ENCODE results near the gene ENOX2.

Gene ENOX2

DNA sequence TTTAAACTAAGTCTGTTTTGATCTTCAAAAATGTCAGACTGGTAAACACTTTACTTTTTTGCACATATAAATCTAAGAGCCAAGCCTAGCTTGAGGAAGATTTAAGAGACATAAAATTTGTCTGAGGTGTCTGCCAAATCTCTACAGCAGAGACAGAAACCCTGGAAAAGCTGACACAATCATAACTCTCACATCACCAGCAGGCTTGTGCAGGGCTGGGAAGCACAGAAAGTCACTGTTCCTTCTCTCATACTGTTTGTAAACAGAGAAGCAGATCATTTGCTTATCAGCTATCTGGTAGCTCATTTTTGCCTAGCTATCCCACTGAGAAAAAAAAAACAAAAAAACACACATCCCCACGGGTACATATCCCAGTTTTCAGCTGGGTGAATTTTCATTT is 7.0 kb downstream of the ENOX2 start:
- no peaks in the 10 kb centered on the region for H3K27me3 Mint-ChIP-seq
- no peak overlapping the region for H3K27ac Mint-ChIP-seq
- peaks cover 15% of the 10 kb centered on the region for H3K36me3 Mint-ChIP-seq (ENCODE audit: low read depth)
- no peaks in the 10 kb centered on the region for H3K4me1 Mint-ChIP-seq (ENCODE audit: low read depth)
- H3K9me3 Mint-ChIP-seq: no peaks in the 10 kb centered on the region
- H3K4me3 Mint-ChIP-seq: no peak overlapping the region

DNA sequence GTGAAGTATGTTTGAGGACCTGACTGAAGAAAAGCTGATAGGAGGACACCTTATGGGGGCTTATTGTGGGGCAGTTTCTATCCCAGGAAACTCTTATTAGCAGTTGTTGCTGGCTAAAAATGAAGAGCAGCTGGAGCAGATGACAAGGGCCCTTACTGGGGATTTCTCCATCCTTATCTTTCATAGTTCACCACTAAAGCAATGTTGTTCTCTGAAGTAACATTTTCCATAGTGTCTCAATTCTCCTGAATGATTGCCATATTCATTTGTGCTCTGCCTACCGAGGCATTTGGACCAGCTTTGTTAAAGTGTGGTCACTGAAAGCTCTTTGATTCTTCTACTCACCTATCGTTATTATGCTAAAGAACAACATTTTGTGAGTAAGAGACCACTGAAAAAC is 7.7 kb downstream of the ENOX2 start:
- H3K27me3 Mint-ChIP-seq: no peaks in the 10 kb centered on the region
- H3K36me3 Mint-ChIP-seq (ENCODE audit: low read depth): peaks cover 8% of the 10 kb centered on the region
- no peaks in the 10 kb centered on the region for H3K4me1 Mint-ChIP-seq (ENCODE audit: low read depth)
- no peak overlapping the region for H3K4me3 Mint-ChIP-seq
- H3K27ac Mint-ChIP-seq: no peak overlapping the region
- no peaks in the 10 kb centered on the region for H3K9me3 Mint-ChIP-seq

DNA sequence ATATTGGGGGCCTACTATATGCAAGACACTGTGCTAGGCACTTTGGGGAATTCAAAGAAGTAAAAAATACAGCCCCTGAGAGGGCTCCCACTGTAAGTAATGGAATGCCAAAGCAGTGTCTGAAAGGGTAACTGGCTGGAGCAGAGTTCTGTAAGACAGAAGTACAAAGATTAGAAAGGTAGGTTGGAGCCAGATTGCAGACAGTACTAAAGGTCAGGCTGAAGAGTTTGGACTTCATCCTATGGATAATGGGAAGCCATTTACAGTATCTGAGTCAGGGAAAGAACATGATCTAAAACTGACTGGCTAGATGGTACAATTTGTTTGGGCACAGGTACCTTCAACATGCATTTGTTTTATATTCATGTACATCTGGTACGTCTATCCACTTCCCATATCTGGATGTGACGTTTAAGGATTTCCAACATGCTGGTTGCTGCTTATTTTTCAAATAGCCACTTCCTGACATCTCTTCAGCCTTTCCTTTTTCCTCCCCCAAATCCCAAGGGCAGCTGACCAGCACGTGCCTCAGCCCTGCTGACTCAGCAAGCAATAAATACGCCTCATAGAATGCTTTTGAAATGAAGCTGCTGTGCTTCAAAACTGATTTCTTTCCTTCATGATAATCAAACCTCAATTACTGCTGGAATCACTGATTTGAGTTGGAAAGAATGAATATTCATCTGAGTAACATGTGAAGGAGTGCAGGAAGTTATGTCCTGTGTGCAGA is 9.5 kb downstream of the ENOX2 start:
- Mint-ChIP-seq H3K4me3 (no peak overlapping the region), H3K27ac (no peak overlapping the region), H3K4me1 (ENCODE audit: low read depth) (no peaks in the 10 kb centered on the region), H3K9me3 (no peaks in the 10 kb centered on the region), H3K36me3 (ENCODE audit: low read depth) (peaks cover 8% of the 10 kb centered on the region), H3K27me3 (no peaks in the 10 kb centered on the region)

- peaks cover 8% of the 10 kb centered on the region for H3K4me1 Mint-ChIP-seq (ENCODE audit: low read depth)
- no peak overlapping the region for H3K27ac Mint-ChIP-seq
- no peaks in the 10 kb centered on the region for H3K36me3 Mint-ChIP-seq (ENCODE audit: low read depth)
- no peak overlapping the region for H3K4me3 Mint-ChIP-seq
- H3K9me3 Mint-ChIP-seq: no peaks in the 10 kb centered on the region
- no peaks in the 10 kb centered on the region for H3K27me3 Mint-ChIP-seq
Measured at GRCh38 chrX:130887376-130887775, 15.6 kb downstream of the ENOX2 start.

GRCh38 chrX:130885996-130886395 is 17.0 kb downstream of the ENOX2 start:
- Mint-ChIP-seq H3K36me3 (ENCODE audit: low read depth) (no peaks in the 10 kb centered on the region), H3K9me3 (no peaks in the 10 kb centered on the region), H3K27ac (no peak overlapping the region), H3K4me3 (no peak overlapping the region), H3K27me3 (no peaks in the 10 kb centered on the region), H3K4me1 (ENCODE audit: low read depth) (peaks cover 8% of the 10 kb centered on the region)

- H3K4me3 Mint-ChIP-seq: no peak overlapping the region
- H3K27me3 Mint-ChIP-seq: no peaks in the 10 kb centered on the region
- no peak overlapping the region for H3K27ac Mint-ChIP-seq
- H3K4me1 Mint-ChIP-seq (ENCODE audit: low read depth): peaks cover 8% of the 10 kb centered on the region
- H3K36me3 Mint-ChIP-seq (ENCODE audit: low read depth): no peaks in the 10 kb centered on the region
- H3K9me3 Mint-ChIP-seq: no peaks in the 10 kb centered on the region
Measured at GRCh38 chrX:130885508-130885907, 17.5 kb downstream of the ENOX2 start.

DNA sequence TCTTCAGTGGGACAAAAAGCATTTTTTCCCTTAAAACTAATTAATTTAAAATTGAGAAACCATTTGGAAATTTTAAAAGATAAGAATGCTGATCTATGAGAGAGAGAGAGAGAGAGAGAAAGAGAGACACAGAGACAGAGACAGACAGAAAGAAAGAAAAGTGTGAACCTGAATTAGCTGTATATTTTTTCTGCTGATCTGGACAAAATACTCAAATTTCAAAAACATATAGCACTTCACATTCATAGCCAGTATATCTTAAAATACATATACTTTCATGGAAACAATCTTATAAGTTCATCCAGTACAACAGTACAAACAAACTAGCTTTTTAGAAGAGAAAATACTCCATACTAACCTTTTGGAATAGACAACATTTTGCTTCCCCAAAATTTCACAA is 18.4 kb downstream of the ENOX2 start:
- H3K4me3 Mint-ChIP-seq: no peak overlapping the region
- H3K36me3 Mint-ChIP-seq (ENCODE audit: low read depth): no peaks in the 10 kb centered on the region
- no peaks in the 10 kb centered on the region for H3K9me3 Mint-ChIP-seq
- no peaks in the 10 kb centered on the region for H3K27me3 Mint-ChIP-seq
- no peak overlapping the region for H3K27ac Mint-ChIP-seq
- peaks cover 8% of the 10 kb centered on the region for H3K4me1 Mint-ChIP-seq (ENCODE audit: low read depth)

DNA sequence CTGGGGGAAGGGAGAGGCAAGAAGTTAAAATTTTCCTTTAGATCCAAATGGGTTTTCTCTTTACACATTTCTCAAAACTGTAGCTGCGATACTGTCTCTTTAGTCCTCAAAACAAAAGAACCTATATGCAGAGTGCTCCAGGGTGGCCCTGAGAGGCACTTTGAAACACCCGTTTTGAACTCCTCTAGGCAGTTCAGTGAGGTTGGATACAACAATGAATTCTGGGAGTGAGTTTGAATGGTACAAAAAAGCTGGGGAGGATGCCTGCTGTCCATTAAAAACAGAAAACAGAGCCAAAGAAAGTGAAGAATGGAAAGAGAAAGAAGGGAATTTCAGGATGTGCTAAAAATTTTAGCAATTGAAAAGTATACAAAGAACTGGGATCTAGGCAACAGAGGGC is 23.1 kb downstream of the ENOX2 start:
- H3K4me3 Mint-ChIP-seq: no peak overlapping the region
- H3K36me3 Mint-ChIP-seq (ENCODE audit: low read depth): peaks cover 4% of the 10 kb centered on the region
- no peaks in the 10 kb centered on the region for H3K27me3 Mint-ChIP-seq
- no peak overlapping the region for H3K27ac Mint-ChIP-seq
- H3K4me1 Mint-ChIP-seq (ENCODE audit: low read depth): peaks cover 4% of the 10 kb centered on the region
- peaks cover 5% of the 10 kb centered on the region for H3K9me3 Mint-ChIP-seq

DNA sequence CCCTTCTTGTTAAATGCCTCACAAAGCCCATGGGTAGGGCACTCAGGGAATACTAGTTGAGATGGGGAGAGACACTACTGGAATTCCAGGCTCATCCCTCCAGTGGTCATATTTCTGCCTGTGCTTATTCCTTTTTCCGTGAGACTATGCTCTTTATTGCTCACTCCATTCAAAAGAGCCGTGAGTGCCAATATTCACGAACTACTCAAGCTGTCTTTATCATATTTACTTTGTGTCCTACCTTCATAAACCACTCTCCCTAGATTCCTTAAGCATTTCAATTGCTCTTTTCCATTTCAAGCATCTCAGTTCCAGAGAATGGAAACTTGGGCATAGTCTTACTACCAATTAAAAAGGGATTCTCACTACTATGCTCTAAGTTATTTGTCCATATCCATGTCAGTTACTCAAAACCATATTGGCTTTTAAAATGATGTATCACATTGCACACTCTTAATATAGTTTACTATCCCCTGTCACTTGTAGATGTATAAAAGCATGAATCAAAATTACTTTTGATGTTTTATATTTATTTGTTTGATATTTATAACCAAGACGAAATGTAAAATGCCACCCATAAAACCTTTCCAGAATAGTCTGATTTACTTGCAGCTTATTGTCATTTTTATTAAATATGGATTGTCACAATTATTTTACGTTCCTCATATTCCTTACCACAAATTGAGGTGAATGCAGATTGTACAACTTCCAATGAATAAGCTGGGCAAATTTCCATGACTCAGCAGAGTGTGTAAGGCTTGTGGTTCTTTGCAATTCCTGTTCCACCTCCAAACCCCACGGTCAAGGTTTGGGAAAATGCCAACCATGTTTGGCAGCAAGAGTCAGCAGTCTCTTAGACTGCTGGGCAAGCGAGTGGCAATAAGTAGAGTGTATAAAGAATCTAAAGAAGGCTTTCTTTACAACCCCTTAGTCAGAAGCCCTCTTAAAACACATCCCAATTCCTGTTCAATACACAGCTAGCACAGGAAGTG is 24.4 kb downstream of the ENOX2 start:
- Mint-ChIP-seq H3K36me3 (ENCODE audit: low read depth) (peaks cover 12% of the 10 kb centered on the region), H3K4me3 (no peak overlapping the region), H3K4me1 (ENCODE audit: low read depth) (peaks cover 9% of the 10 kb centered on the region), H3K9me3 (peaks cover 5% of the 10 kb centered on the region), H3K27ac (no peak overlapping the region), H3K27me3 (no peaks in the 10 kb centered on the region)

DNA sequence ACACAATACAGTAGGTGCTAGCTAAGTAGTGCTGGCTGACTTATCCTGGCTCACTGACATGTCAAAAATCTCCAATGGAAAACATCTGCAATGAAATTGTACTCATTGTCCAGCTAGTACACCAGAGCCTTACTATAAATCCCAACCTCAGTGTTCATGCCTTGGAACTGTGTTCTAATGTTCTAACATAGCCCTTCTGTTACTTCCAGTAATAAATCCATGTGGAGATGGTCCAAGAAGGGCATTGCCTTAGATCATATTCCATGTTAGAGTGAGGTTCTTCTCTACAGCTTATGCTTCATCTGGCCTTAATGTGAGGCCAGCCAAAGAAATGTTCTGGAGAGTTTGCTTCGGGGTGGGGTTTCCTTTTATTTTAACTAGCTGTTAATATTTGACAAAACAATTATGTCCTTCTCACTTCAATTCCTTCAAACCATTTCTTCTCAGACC is 25.1 kb downstream of the ENOX2 start:
- Mint-ChIP-seq H3K9me3 (peaks cover 5% of the 10 kb centered on the region), H3K27me3 (no peaks in the 10 kb centered on the region), H3K27ac (no peak overlapping the region), H3K36me3 (ENCODE audit: low read depth) (peaks cover 14% of the 10 kb centered on the region), H3K4me1 (ENCODE audit: low read depth) (peaks cover 9% of the 10 kb centered on the region), H3K4me3 (no peak overlapping the region)

GRCh38 chrX:130876226-130876625 is 26.8 kb downstream of the ENOX2 start:
- Mint-ChIP-seq H3K36me3 (ENCODE audit: low read depth) (peaks cover 14% of the 10 kb centered on the region), H3K4me1 (ENCODE audit: low read depth) (peaks cover 9% of the 10 kb centered on the region), H3K9me3 (peaks cover 5% of the 10 kb centered on the region), H3K4me3 (no peak overlapping the region), H3K27ac (no peak overlapping the region), H3K27me3 (no peaks in the 10 kb centered on the region)

GRCh38 chrX:130874751-130875150 is 28.3 kb downstream of the ENOX2 start:
- Mint-ChIP-seq H3K4me3 (no peak overlapping the region), H3K4me1 (ENCODE audit: low read depth) (peaks cover 9% of the 10 kb centered on the region), H3K27ac (no peak overlapping the region), H3K36me3 (ENCODE audit: low read depth) (peaks cover 14% of the 10 kb centered on the region), H3K27me3 (no peaks in the 10 kb centered on the region), H3K9me3 (peaks cover 5% of the 10 kb centered on the region)

DNA sequence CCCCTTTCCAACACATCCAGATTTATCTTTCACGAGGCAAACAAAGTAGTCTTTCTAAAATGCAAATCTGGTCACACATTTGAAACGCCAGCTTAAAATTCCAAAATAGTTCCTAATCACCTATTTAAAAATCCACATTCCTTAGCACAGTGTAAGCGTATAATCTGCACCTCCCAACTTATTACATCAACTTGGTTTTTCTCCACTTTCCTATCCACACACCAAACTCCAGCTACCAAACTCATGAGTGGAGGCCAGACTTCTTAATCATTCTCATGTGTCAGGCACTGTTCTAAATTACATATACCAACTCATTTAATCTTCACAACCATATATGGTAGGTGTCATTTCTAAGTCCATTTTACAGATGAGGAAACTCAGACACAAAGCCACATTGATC is 33.8 kb downstream of the ENOX2 start:
- H3K27me3 Mint-ChIP-seq: no peaks in the 10 kb centered on the region

DNA sequence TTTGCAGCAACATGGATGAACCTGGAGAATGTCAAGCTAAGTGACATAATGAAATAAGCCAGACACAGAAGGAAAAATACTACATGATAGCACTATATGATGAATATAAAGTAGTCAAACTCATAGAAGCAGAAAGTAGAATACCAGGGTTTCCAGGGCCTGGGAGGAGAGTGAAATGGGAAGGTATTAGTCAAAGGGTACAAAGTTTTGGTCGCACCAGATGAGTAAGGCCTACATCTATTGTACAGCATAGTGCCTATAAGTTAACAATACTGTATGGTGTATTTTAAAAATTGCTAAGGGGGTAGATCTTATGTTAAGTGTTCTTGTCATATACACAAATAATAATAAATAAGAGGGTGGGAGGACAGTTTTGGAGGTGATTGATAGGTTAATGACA is 41.5 kb downstream of the ENOX2 start:
- Mint-ChIP-seq H3K4me3 (no peak overlapping the region), H3K27me3 (no peaks in the 10 kb centered on the region), H3K27ac (no peak overlapping the region), H3K36me3 (ENCODE audit: low read depth) (no peaks in the 10 kb centered on the region), H3K4me1 (ENCODE audit: low read depth) (peaks cover 8% of the 10 kb centered on the region), H3K9me3 (no peaks in the 10 kb centered on the region)

More for the DNA sequence above, 33.8 kb downstream of the ENOX2 start:
- Mint-ChIP-seq H3K4me1 (ENCODE audit: low read depth) (no peaks in the 10 kb centered on the region), H3K4me3 (no peak overlapping the region), H3K27ac (no peak overlapping the region), H3K36me3 (ENCODE audit: low read depth) (peaks cover 14% of the 10 kb centered on the region), H3K9me3 (no peaks in the 10 kb centered on the region)

GRCh38 chrX:130857207-130857606 is 45.8 kb downstream of the ENOX2 start:
- H3K27ac Mint-ChIP-seq: no peak overlapping the region
- H3K9me3 Mint-ChIP-seq: no peaks in the 10 kb centered on the region
- no peak overlapping the region for H3K4me3 Mint-ChIP-seq
- peaks cover 8% of the 10 kb centered on the region for H3K4me1 Mint-ChIP-seq (ENCODE audit: low read depth)
- peaks cover 10% of the 10 kb centered on the region for H3K36me3 Mint-ChIP-seq (ENCODE audit: low read depth)
- H3K27me3 Mint-ChIP-seq: no peaks in the 10 kb centered on the region
